Amygdala (tissue), 56 donors: ENCODE measurements around the gene BHMT.
A peak's percentile ranks its signal among the peaks of the same experiment; 100 is the strongest.
"Not testable (repeated sequence)": the region's sequence is repeated elsewhere in the genome, so short reads cannot be mapped to it uniquely, and the experiment has no call there.

Experiments used
- DNase-seq, 56 donors: peaks; one replicate each; lab custom pipeline; 2025; lab: John Stamatoyannopoulos, UW

The BHMT gene

GRCh38 chr5:79111960-79112702, 522 bp downstream of the BHMT start:
- DNase-seq, result no peak

- no peak for DNase-seq
Observed at GRCh38 chr5:79112703-79113058, 1.1 kb downstream of the BHMT start.

GRCh38 chr5:79119486-79119885, 7.9 kb downstream of the BHMT start:
- DNase-seq, result no peak

GRCh38 chr5:79120221-79120620, 8.6 kb downstream of the BHMT start:
- DNase-seq, result no peak

- no peak for DNase-seq
Observed at GRCh38 chr5:79122973-79123372, 11.4 kb downstream of the BHMT start.

- DNase-seq, result no peak
Observed at GRCh38 chr5:79124607-79125006, 13.0 kb downstream of the BHMT start.

- no peak for DNase-seq
Observed at GRCh38 chr5:79130781-79131180, 19.2 kb downstream of the BHMT start.

GRCh38 chr5:79133121-79133656, 21.6 kb downstream of the BHMT start:
- DNase-seq, result peak in 1 of 56 donors; percentile 20

- DNase-seq, result peak in 45 of 56 donors; percentile 0 to 73 (median 20)
Observed at GRCh38 chr5:79133657-79134451, 22.2 kb downstream of the BHMT start.

GRCh38 chr5:79135790-79136553, 24.4 kb downstream of the BHMT start:
- DNase-seq, result no peak

- no peak for DNase-seq
Observed at GRCh38 chr5:79136618-79137017, 25.0 kb downstream of the BHMT start.

GRCh38 chr5:79140553-79140952, 28.9 kb downstream of the BHMT start:
- no peak for DNase-seq

GRCh38 chr5:79143684-79144379, 32.2 kb downstream of the BHMT start:
- no peak for DNase-seq

GRCh38 chr5:79147076-79147475, 35.5 kb downstream of the BHMT start:
- no peak for DNase-seq

GRCh38 chr5:79149433-79149832, 37.8 kb downstream of the BHMT start:
- DNase-seq, result no peak

- DNase-seq, result no peak
Observed at GRCh38 chr5:79151942-79152671, 40.5 kb downstream of the BHMT start.

- no peak for DNase-seq
Observed at GRCh38 chr5:79157305-79157704, 45.7 kb downstream of the BHMT start.

- not testable (repeated sequence) for DNase-seq
Observed at GRCh38 chr5:79161647-79162046, 50.0 kb downstream of the BHMT start.

- no peak for DNase-seq
Observed at GRCh38 chr5:79168031-79168430, 56.4 kb downstream of the BHMT start.

- DNase-seq, result no peak
Observed at GRCh38 chr5:79170661-79171060, 59.1 kb downstream of the BHMT start.
